ENCODE measurements around the gene TF. TPM values are rescaled to one million over a fixed set of nuclear protein-coding genes. Genes with fewer than 3 reads are reported as not detected.
"Not testable (repeated sequence)": the region's sequence is repeated elsewhere in the genome, so short reads cannot be mapped to it uniquely, and the experiment has no call there.

Gene TF
- total and polyA plus RNA-seq, 2 experiments from 2014 or later, result 0.05 TPM; not detected in 1

DNA sequence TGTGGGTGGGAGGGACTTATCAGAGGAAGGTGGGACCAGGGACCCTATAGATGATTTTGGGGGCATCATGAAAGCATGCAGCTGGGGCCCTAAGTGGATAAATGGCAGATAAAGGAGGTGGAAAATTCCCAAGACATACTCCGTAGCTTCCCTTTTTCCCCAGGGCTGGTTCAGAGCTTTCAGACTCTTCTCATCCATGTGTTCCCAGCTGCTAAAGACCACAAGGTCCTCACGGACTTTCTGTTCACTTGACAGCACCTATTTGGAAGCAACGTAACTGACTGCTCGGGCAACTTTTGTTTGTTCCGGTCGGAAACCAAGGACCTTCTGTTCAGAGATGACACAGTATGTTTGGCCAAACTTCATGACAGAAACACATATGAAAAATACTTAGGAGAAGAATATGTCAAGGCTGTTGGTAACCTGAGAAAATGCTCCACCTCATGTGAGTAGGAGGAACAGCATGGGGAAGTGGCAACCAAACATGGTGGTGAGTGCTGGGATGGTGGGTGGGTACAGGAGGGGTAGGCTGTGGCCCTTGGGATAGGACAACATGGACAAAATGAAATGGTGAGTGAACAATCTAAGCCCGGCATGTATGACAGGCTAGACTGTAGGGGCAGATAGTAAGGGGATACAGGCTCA is 30.7 kb downstream of the TF start:
- in situ Hi-C loops (cut with MboI), result no loop called here

DNA sequence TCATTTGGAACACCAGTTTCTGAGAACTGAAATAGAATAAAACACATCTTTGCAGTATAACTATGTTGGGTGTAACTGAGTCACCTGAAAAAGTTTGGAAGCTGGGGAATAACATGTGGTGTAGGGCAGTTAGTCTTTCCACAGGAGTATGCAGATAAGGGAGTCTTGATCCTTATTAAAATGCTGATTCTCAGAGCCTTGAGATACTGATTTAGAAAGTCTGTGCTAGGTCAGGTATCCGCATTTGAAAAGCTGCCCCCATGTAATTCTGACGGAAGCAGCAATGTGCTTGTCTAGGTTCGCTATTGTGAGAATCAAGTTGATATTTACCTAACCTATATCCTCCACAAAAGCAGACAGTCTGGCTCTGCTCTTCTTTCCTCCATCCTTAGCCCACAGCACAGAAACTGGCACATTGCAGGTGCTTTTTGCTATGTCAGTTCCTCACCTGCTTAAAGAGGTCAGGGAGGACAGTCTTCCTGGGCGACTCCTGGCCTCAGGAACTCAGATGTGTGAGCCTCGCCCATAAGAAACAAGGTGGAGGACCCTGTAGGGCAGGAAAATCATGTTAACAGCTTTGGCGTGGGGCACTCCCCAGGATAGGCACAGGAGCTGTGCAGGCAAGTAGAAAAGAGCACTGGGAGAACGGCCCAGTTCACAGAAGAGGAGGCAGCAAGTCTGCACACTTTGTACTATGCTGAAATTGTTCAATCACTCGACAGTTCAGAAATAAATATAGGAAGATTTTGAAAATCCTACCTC is 31.8 kb downstream of the TF start:
- Histone ChIP-seq H3F3A (ENCODE audit: insufficient read depth) (no peaks in the 10 kb centered on the region), H3K4me2 (ENCODE audit: unreplicated experiment) (no peak overlapping the region), H3K4me3 (no peak overlapping the region), H3K9me2 (ENCODE audit: insufficient read depth) (no peaks in the 10 kb centered on the region), H3K4me1 (ENCODE audit: insufficient read depth) (no peaks in the 10 kb centered on the region), H3K27ac (no peak overlapping the region), H3K36me3 (ENCODE audit: low read depth) (no peaks in the 10 kb centered on the region), H4K20me1 (ENCODE audit: insufficient read depth) (no peaks in the 10 kb centered on the region), H3K27me3 (replicated peaks; ENCODE audit: insufficient read depth) (no peaks in the 10 kb centered on the region; the same call in 1 of the 2 replicates), H2AFZ (no peak overlapping the region), H3K79me2 (ENCODE audit: insufficient read depth) (no peaks in the 10 kb centered on the region), H3K9me3 (ENCODE audit: low read depth) (no peaks in the 10 kb centered on the region), H3K9ac (no peak overlapping the region)
- WGBS, 2 experiments (ENCODE audit: low coverage in 1 of 2, low lambda C conversion rate in 2 of 2, missing lambda C conversion rate in 2 of 2), result 31 to 38% methylated on average over 8 of the region's 8 CpGs
- DNase-seq, result no peak
- in situ Hi-C loops (cut with MboI), result no loop called here
- TF ChIP-seq EZH2phosphoT487 (IDR thresholded peaks at IDR 0.05; ENCODE audit: insufficient read depth, low read depth) (no peak), EZH2 (IDR thresholded peaks at IDR 0.05; ENCODE audit: insufficient read depth, poor library complexity, severe bottlenecking) (no peak)

More for the DNA sequence above, 30.7 kb downstream of the TF start:
- TF ChIP-seq EZH2phosphoT487 (IDR thresholded peaks at IDR 0.05; ENCODE audit: insufficient read depth, low read depth), result no peak
- no peak for TF ChIP-seq EZH2 (IDR thresholded peaks at IDR 0.05; ENCODE audit: insufficient read depth, poor library complexity, severe bottlenecking)
- H3K79me2 ChIP-seq (ENCODE audit: insufficient read depth), result no peaks in the 10 kb centered on the region
- no peak overlapping the region for H3K4me3 ChIP-seq
- H3F3A ChIP-seq (ENCODE audit: insufficient read depth), result no peaks in the 10 kb centered on the region
- 60 to 64% methylated on average over 7 of the region's 7 CpGs for WGBS, 2 experiments (ENCODE audit: low coverage in 1 of 2, low lambda C conversion rate in 2 of 2, missing lambda C conversion rate in 2 of 2)
- no peak for DNase-seq
- no peaks in the 10 kb centered on the region for H3K9me2 ChIP-seq (ENCODE audit: insufficient read depth)
- no peaks in the 10 kb centered on the region for H4K20me1 ChIP-seq (ENCODE audit: insufficient read depth)
- no peak overlapping the region for H3K27ac ChIP-seq
- H3K9me3 ChIP-seq (ENCODE audit: low read depth), result no peaks in the 10 kb centered on the region
- H2AFZ ChIP-seq, result no peak overlapping the region
- H3K27me3 ChIP-seq (replicated peaks; ENCODE audit: insufficient read depth), result no peaks in the 10 kb centered on the region; the same call in 1 of the 2 replicates
- no peaks in the 10 kb centered on the region for H3K4me1 ChIP-seq (ENCODE audit: insufficient read depth)
- no peak overlapping the region for H3K9ac ChIP-seq
- no peak overlapping the region for H3K4me2 ChIP-seq (ENCODE audit: unreplicated experiment)
- no peaks in the 10 kb centered on the region for H3K36me3 ChIP-seq (ENCODE audit: low read depth)

DNA sequence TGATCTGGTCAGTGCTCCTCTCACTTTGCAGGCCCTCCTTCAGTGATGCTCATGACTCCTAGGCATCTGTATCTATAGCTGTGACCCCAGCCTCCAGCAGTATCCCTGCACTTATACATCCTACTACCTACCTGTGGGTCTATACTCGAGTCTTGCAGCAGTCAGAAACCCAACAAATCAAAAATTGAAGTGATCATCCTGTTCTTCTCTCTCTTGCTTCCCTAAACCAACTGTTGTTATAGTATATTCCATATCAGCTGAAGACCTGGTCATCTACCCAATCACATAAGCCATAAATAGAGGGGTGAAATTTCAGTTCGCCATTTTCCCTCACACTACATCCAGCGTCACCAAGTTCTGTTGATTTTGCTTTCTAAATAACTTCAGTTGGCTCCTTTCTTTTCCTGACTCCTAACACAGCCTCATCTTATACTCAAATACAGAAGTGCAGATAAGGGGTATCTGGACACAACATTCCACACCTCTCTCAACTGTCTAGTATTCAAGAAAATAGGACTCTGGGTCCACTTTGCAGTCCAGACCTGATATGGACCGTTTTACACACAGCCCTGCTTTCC is 33.5 kb downstream of the TF start:
- H3K4me2 ChIP-seq (ENCODE audit: unreplicated experiment), result no peak overlapping the region
- H3K4me3 ChIP-seq, result no peak overlapping the region
- H3K4me1 ChIP-seq (ENCODE audit: insufficient read depth), result no peaks in the 10 kb centered on the region
- no peak overlapping the region for H3K27ac ChIP-seq
- H4K20me1 ChIP-seq (ENCODE audit: insufficient read depth), result no peaks in the 10 kb centered on the region
- whole genome bisulfite sequencing, 2 experiments (ENCODE audit: low coverage in 1 of 2, low lambda C conversion rate in 2 of 2, missing lambda C conversion rate in 2 of 2), result 17 to 21% methylated on average over 4 of the region's 4 CpGs
- no peaks in the 10 kb centered on the region for H3K79me2 ChIP-seq (ENCODE audit: insufficient read depth)
- H3K9ac ChIP-seq, result no peak overlapping the region
- TF ChIP-seq EZH2phosphoT487 (IDR thresholded peaks at IDR 0.05; ENCODE audit: insufficient read depth, low read depth) (no peak), EZH2 (IDR thresholded peaks at IDR 0.05; ENCODE audit: insufficient read depth, poor library complexity, severe bottlenecking) (no peak)
- in situ Hi-C loops (cut with MboI), result no loop called here
- no peak overlapping the region for H2AFZ ChIP-seq
- DNase-seq, result no peak
- no peaks in the 10 kb centered on the region for H3K9me2 ChIP-seq (ENCODE audit: insufficient read depth)
- H3K36me3 ChIP-seq (ENCODE audit: low read depth), result no peaks in the 10 kb centered on the region
- H3K9me3 ChIP-seq (ENCODE audit: low read depth), result no peaks in the 10 kb centered on the region
- no peaks in the 10 kb centered on the region for H3F3A ChIP-seq (ENCODE audit: insufficient read depth)
- H3K27me3 ChIP-seq (replicated peaks; ENCODE audit: insufficient read depth), result no peaks in the 10 kb centered on the region

DNA sequence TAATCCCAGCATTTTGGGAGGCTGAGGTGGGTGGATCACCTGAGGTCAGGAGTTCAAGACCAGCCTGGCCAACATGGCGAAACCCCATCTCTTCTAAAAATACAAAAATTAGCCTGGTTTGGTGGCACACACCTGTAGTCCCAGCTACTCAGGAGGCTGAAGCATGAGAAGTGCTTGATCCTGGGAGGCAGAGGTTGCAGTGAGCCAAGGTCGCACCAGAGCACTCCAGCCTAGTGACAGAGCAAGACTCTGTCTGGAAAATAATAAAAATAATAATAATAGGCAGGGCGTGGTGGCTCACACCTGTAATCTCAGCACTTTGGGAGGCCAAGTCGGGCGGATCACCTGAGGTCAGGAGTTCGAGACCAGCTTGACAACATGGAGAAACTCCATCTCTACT is 34.6 kb downstream of the TF start:
- H3K9me2 ChIP-seq (ENCODE audit: insufficient read depth); H3K4me1 ChIP-seq (ENCODE audit: insufficient read depth); H3K79me2 ChIP-seq (ENCODE audit: insufficient read depth); H3K9ac ChIP-seq; H2AFZ ChIP-seq; H3K36me3 ChIP-seq (ENCODE audit: low read depth); H3K4me3 ChIP-seq; in situ Hi-C loops (cut with MboI); H4K20me1 ChIP-seq (ENCODE audit: insufficient read depth); H3K9me3 ChIP-seq (ENCODE audit: low read depth); H3K27ac ChIP-seq; DNase-seq; H3F3A ChIP-seq (ENCODE audit: insufficient read depth); H3K27me3 ChIP-seq (replicated peaks; ENCODE audit: insufficient read depth); H3K4me2 ChIP-seq (ENCODE audit: unreplicated experiment): not testable (repeated sequence)
- WGBS, 2 experiments (ENCODE audit: low coverage in 1 of 2, low lambda C conversion rate in 2 of 2, missing lambda C conversion rate in 2 of 2), result 41 to 49% methylated on average over 6 of the region's 6 CpGs

Data from GM23248 (cell line).